ENCODE data around the gene HRAS.
A peak's percentile ranks its signal among the peaks of the same experiment; 100 is the strongest.
"Not testable (repeated sequence)": the region's sequence is repeated elsewhere in the genome, so short reads cannot be mapped to it uniquely, and the experiment has no call there.

HRAS gene

DNA sequence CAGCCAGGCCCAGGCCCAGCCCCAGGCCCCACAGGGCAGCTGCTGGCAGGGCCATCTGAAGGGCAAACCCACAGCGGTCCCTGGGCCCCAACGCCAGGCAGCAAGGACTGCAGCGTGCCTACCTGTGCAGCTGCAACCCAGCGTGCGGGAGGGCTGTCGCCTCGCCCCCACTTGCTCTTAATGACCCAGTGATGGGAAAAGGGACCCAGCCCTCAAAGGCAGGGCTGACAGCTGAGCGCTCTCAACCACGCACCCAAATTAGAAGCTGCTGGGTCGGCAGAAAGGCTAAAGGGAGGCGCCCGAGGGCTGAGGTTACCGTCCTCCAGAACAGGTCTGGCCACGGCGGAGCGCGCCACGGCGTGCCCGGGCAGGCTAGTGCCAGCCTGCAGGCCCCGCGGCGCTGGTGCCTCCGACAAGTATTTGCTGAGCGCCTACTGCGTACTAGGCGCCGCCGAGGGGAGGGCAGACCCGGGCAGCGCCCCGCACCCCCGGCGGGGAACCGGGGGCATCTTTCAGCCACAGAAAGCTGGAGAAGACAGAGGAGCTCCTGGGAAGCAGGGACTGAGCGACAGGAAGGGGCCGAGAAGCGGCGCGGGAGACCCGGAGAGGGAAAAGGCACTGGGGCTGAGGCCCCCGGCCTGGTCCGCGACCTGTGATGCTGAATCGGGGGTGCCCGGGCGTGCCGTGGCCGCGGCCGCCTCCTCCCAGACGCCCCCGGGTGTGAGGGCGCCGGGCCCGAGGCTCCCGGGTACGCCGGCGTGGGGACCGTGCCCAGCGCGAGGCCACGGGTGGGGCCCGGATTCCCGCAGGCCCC lies 773 bp downstream of the HRAS start:
- no peak for DNase-seq (ENCODE audit: low read depth in 3 of 3)

DNA sequence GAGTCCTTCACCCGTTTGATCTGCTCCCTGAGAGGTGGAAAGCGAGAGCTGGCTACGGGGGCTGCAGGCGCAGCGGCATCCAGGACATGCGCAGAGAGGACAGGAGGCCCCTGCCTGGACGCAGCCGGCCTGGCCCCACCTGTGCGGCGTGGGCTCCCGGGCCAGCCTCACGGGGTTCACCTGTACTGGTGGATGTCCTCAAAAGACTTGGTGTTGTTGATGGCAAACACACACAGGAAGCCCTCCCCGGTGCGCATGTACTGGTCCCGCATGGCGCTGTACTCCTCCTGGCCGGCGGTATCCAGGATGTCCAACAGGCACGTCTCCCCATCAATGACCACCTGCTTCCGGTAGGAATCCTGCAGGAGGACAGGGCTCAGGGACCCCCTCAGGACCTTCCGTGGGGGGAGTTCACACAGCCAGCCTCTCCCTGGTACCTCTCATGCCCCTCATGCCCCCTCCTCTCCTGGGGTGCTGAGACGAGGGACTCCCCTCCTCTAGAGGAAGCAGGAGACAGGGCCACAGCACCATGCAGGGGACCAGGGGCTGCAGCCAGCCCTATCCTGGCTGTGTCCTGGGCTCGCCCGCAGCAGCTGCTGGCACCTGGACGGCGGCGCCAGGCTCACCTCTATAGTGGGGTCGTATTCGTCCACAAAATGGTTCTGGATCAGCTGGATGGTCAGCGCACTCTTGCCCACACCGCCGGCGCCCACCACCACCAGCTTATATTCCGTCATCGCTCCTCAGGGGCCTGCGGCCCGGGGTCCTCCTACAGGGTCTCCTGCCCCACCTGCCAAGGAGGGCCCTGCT lies 1.6 kb downstream of the HRAS start:
- DNase-seq (ENCODE audit: low read depth in 3 of 3) = no peak

DNA sequence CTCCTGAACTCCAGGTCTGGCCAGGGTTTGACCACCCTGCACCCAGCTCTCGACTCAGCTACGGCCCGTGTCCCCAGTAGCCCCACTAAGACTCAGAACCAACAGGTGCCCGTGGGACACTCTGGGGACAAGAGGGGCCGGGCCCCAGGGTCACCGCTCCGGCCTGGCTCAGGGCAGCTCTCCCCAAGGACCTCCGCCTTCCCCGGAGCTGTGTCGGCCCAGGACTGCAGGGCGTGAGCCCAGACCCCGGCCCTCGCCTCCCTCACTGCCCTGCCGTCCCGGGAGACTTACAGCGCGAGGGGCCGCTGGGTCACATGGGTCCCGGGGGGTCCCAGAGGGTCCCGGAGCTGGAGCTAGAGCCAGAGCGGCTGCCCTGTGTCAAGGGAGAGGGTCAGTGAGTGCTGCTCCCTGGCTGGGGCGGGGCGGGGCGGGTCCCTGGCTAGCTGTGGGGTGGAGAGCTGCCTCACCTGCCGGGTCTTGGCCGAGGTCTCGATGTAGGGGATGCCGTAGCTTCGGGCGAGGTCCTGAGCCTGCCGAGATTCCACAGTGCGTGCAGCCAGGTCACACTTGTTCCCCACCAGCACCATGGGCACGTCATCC lies 2.3 kb downstream of the HRAS start:
- DNase-seq (ENCODE audit: low read depth in 3 of 3) = no peak

DNA sequence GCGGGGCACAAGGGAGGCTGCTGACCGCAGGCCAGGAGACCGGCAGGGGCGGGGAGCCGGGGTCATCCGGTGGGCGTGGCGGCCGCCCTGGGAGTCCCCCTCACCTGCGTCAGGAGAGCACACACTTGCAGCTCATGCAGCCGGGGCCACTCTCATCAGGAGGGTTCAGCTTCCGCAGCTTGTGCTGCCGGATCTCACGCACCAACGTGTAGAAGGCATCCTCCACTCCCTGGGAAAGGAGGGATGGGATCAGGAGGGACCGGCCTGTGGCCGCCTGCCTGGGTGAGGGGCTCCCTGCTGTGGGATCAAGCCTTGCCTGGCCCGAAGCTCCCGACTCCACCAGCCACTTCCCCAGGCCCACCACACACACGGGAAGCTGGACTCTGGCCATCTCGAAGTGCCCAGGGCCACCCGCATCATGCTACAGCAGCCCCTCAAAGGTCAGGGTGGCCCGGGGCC lies 2.8 kb downstream of the HRAS start:
- DNase-seq (ENCODE audit: low read depth in 3 of 3) = no peak

DNA sequence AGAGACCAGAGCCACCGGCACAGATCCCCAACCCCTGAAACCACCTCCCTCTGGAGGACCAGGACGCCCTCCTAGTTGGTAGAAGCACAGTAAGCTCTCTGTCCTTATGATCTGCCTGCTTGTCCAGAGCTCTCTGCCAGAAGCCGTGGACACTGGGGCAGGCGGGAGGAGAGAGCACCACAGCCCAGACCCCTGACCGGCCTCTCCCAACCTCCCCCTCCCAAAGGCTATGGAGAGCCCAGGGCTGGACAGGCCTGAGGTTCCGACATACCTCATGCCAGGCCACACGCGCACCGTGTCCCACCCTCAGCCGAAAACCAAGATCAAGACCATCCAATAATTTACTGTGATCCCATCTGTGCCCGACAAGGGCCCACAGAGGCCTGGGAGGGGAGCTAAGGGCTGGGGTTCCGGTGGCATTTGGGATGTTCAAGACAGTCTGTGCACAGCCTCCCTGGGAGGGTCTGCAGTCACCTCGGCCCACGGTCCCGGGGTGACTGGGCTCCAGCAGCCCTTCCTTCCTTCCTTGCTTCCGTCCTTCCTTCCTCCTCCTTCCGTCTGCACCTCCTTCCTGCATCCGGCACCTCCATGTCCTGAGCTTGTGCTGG lies 3.4 kb downstream of the HRAS start:
- no peak for DNase-seq (ENCODE audit: low read depth in 3 of 3)

GRCh38 chr11:530960-531831 lies 4.2 kb downstream of the HRAS start:
- no peak for DNase-seq (ENCODE audit: low read depth in 3 of 3)

DNA sequence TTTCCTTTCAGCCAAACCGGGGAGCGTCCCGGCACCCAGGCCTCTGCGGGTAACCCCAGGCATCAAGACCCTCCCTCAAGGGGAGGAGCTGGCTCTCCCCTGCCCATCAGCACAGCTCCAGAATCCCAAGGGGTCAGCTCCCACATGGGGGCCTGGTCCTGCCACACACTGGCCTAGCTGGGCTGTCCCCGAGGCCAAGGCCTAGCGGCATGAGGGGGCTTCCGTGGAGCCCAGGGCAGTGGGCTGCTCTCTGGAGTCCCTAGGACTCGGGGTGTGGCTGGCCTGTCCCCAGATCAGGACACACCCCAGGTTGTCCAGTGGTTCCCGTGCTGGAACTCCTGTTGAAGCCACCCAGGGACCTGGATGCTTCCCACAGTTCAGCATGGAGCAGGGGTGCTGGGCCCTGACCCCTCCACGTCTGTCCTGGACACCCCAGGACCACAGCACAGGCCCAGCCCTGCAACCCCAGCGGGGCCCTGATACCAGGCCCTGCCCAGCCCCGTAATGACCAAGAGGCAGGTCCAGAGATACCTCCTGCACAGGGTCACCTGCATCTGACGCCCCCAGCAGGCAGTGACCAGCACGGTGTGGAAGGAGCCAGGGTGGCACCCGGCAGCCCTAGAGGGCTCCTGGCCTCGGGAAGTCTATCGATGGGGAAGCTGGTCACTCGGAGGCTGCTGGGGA lies 5.5 kb downstream of the HRAS start:
- DNase-seq (ENCODE audit: low read depth in 3 of 3) = no peak

DNA sequence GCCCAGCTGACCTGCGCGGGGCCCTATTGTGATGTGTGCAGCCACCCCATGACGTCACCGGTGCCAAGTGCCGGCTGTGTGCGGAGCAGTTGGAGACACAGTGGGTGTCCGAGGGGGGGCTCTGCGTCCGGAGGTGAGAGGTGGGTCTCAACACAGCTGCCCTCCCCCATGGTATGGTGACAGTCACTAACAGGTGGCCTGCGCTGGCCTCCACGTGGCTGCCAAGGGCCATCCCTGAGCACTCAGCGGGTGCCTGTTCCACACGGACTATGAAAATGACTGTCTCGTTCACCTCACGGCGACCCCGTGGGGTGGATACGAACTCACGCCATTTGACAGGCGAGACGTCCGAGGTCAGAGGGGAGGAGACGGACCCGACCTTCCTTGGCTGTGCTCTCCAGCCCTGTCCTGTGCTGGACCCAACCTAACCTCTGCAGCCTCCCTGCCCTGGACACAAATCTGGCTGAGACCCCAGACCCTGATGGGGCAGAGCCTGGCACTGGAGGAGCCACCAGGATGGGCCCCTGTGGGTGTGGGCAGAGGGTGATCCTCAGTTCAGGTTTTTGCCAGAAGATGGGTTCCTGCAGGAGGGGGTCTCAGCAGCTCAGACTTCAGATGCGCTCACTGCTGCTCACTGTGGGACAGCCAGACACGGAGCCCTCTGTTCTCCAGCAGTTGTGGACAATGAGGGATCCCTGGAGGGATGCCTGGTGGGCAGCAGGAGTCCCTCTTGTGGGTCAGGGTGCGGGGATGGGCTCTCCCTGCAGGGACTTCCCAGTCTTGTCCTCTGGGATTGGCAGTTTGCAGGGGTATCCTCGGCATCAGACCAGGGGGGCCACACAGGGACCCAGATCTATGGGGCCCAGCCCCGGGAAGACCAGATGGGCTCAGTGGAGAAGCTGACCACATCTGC lies 6.3 kb downstream of the HRAS start:
- no peak for DNase-seq (ENCODE audit: low read depth in 3 of 3)

GRCh38 chr11:528166-528814 lies 7.1 kb downstream of the HRAS start:
- no peak for DNase-seq (ENCODE audit: low read depth in 3 of 3)

DNA sequence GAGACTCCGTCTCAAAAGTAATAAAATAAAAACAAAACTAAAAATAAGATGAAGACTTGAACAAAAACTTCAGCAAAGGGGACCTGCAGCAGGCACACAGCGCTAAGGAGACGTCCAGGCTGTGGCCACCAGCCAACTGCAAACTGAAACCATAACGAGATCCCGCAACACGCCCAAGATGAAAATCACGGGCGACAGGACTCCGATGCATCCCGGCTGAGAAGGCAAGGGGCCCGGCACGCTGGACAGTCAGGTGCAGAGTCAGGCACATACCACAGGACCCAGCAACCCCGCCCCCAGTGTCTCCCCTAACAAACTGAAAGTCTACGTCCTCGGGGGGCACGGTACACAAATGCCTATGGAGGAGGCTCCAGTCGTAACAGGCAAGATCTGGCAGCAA lies 9.2 kb downstream of the HRAS start:
- no peak for DNase-seq (ENCODE audit: low read depth in 3 of 3)

- no peak for DNase-seq (ENCODE audit: low read depth in 3 of 3)
Measured at GRCh38 chr11:521177-521688, 14.1 kb downstream of the HRAS start.

DNA sequence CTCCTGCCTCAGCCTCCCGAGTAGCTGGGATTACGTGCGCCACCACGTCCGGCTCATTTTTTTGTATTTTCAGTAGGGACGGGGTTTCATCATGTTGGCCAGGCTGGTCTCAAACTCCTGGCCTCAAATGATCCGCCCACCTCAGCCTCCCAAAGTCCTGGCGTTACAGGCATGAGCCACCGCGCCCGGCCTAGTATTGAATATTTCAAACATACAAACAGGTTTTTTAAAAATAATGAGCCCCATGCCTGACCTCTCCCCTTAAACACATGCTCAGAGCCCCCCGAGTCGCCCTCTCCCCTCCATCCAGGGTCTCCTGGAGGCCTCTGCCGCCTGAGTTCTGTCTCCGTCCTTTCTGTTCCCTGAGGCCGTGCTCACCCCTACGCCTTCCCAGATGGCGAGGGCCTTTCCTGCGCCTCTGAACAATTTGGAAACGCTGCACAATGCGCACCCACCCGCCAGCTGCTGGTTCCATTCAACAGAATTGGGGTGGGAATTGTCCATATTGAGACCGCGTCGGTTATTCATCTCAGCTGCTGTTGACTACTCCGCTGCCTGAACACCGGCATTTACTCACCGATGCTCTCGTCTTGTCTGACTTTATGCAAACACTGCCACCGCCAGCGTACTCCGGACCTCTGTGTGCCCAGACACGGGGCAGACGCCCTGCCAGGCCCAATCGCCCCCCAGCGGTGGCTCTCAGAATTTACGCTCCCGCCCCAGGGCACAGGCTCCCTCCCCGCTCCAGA lies 14.8 kb downstream of the HRAS start:
- DNase-seq (ENCODE audit: low read depth in 3 of 3) = no peak

DNA sequence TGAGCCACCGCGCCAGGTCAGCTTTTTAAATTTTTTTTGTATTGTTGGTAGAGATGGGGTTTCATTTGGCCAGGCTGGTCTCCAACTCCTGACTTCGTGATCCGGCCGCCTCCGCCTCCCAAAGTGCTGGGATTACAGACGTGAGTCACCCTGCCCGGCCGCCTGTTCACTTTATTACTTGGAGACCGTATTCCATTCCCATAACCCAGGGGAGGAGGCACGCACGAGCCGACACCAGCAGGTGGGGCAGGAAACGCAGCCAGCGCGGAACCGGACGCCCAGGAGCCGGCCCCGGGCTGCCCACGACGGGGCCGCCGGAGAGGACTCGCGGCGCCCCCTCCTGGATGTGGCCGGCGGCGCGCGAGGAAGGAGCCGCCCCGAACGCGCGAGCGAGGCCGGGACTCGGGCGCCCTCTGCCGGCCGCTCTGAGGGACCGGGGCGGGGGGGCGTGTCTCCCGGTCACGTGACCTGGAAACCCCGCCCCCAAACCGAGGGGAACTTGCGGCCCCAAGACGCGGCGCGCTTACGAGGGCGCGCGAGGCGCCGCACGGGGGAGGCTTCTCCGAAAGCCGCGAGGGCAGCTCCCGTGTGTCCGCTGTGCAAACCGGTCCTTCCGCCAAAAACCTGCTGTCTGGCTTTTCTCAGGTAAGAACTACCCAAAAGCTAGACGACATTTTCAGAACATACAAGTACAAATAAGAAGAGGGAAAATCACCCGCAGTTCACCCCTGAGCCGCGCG lies 16.7 kb downstream of the HRAS start:
- DNase-seq (ENCODE audit: low read depth in 3 of 3) = peak; percentile 82 to 86 (median 83)

DNA sequence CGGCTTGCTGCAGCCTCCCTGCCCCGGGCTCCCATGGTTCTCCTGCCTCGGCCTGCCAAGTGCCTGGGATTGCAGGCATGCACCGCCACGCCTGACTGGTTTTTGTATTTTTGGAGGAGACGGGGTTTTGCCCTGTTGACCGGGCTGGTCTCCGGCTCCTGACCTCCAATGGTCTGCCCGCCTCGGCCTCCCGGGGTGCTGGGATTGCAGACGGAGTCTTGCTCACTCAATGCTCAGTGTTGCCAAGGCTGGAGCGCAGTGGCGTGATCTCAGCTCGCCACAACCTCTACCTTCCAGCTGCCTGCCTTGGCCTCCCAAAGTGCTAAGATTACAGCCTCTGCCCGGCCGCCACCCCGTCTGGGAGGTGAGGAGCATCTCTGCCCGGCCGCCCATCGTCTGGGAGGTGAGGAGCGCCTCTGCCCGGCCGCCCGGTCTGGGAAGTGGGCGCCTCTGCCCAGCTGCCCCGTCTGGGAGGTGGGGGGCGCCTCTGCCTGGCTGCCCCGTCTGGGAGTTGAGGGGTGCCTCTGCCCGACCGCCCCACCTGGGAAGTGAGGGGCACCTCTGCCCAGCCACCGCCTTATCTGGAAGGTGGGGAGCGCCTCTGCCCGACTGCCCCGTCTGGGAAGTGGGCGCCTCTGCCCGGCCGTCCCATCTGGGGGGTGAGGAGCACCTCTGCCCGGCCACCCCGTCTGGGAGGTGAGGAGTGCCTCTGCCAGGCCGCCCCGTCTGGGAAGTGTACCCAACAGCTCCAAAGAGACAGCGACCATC lies 18.3 kb downstream of the HRAS start:
- DNase-seq (ENCODE audit: low read depth in 3 of 3) = not testable (repeated sequence)

- no peak for DNase-seq (ENCODE audit: low read depth in 3 of 3)
Measured at GRCh38 chr11:516400-516799, 19.0 kb downstream of the HRAS start.

GRCh38 chr11:515131-515530 lies 20.2 kb downstream of the HRAS start:
- no peak for DNase-seq (ENCODE audit: low read depth in 3 of 3)

DNA sequence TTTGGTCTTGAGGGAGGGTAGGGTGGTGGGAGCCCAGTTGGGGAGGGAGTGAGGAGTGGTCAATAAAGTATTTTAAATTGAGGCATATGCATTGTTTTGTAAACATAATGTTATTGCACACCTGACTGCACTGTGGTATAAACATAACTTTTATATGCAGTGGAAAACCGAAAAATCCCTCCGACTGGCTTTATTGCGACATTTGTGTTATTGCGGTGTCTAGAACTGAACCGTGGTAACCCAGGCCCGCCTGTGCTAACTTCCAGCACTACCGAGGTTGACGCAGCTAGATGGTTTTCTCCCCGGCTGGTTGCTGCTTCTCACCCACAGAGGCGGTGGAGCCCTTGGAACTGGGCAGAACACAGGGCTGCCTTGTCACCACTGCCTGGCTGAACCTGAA lies 20.8 kb downstream of the HRAS start:
- no peak for DNase-seq (ENCODE audit: low read depth in 3 of 3)

Data from stimulated activated CD4-positive, alpha-beta T cell treated with anti-CD3 and anti-CD28 coated beads, TNF-alpha, amount 100 ng/mL, for 48 hours (primary cell).